ENCODE results near the gene EMSY. TPM values are rescaled to one million over a fixed set of nuclear protein-coding genes. Genes with fewer than 3 reads are reported as not detected.

The EMSY gene
- total and polyA plus RNA-seq, 9 of the 15 experiments (the other 6 are each of a cell fraction or from before 2014, with no cell fraction given) = 12.7 to 25.4 (median 17.9) TPM

GRCh38 chr11:76459299-76459698, 14.5 kb downstream of the EMSY start:
- ATAC-seq (no peak; the same call in 2 of the 3 replicates), DNase-seq (ENCODE audit: extremely low read depth in 1 of 4, low spot score in 3 of 4) (peak in 2 of 4 experiments; percentile 18 to 20), FAIRE-seq (peak; percentile 11)
- no TSS peak for BruUV-seq (replicated peaks)
- H3K27ac ChIP-seq (ENCODE audit: extremely low read depth, low read depth, low read length) = no peak overlapping the region
- H3K9me1 ChIP-seq (ENCODE audit: control insufficient read depth, insufficient read depth, low read length) = no peaks in the 10 kb centered on the region
- CTCF ChIA-PET (ENCODE audit: low intra/inter-chr PET ratio) = no interaction called here
- in situ Hi-C loops (cut with MboI) = no loop called here
- intact Hi-C loops (cut with micrococcal nuclease) = no loop called here
- peaks cover 64% of the 10 kb centered on the region for H3K36me3 ChIP-seq (ENCODE audit: control insufficient read depth, insufficient read depth, low read length)
- POLR2A ChIA-PET = no interaction called here
- H3K79me2 ChIP-seq (ENCODE audit: control insufficient read depth, insufficient read depth, low read length) = no peaks in the 10 kb centered on the region
- TF ChIP-seq THAP12 (CRISPR knock-in tag; IDR thresholded peaks at IDR 0.05) (no peak), CTCF (IDR thresholded peaks at IDR 0.05 in 2 of 3, conservative IDR thresholded peaks at IDR 0.05 in 1 of 3; ENCODE audit: insufficient read depth in 2 of 3, low read depth in 1 of 3, low read length in 3 of 3) (peak in 2 of 3 experiments; percentile 27 to 43; a peak in 1 of 6 replicates), BRD4 (IDR thresholded peaks at IDR 0.05) (no peak)
- no peak overlapping the region for H3K4me3 ChIP-seq
- 61% methylated on average over 4 of the region's 4 CpGs for WGBS (ENCODE audit: insufficient coverage, low coverage, missing lambda C conversion rate)
- no peak overlapping the region for H3K9ac ChIP-seq (ENCODE audit: insufficient read depth in 1 of 2, low read depth in 2 of 2, low read length in 2 of 2)
- no peak overlapping the region for H2AFZ ChIP-seq (ENCODE audit: low read depth, low read length)
- H3K4me1 ChIP-seq (replicated peaks in 1 of 2; ENCODE audit: control insufficient read depth in 2 of 2, insufficient read depth in 2 of 2, low read length in 2 of 2) = no peaks in the 10 kb centered on the region
- H3K27me3 ChIP-seq (ENCODE audit: control insufficient read depth in 2 of 2, insufficient read depth in 2 of 2, low read length in 2 of 2) = no peaks in the 10 kb centered on the region
- no peaks in the 10 kb centered on the region for H3K9me3 ChIP-seq (replicated peaks; ENCODE audit: control insufficient read depth, insufficient read depth, low read depth, low read length)
- no peaks in the 10 kb centered on the region for H4K20me1 ChIP-seq (replicated peaks; ENCODE audit: control insufficient read depth, insufficient read depth, low read length)
- H3K4me2 ChIP-seq (ENCODE audit: insufficient read depth, low read length) = no peak overlapping the region

Measured in K562 (cell line).